A549 (cell line): ENCODE results near the gene HSD11B1L. TPM values are rescaled to one million over a fixed set of nuclear protein-coding genes. Genes with fewer than 3 reads are reported as not detected.
A peak's percentile ranks its signal among the peaks of the same experiment; 100 is the strongest.

ENCODE experiments used
- ATAC-seq, 2 experiments: fragments of 200-7000 bp in 1 of 2; fragments of >200 bp in 1 of 2; cut with Nextera tagmentation in 1 of 2; cut with Tn5 transposase in 1 of 2; 3 replicates each; pipeline versions ENCODE4 v1.8.0 to v1.9.1; 2018 to 2020; ENCODE audit warnings: mild to moderate bottlenecking in 1 of 2, moderate library complexity in 1 of 2
- CTCF ChIA-PET: fragments of 300-600 bp; sonication (Branson Sonifier 250); formaldehyde crosslinking; extraction: SDS; loops from one replicate; lab custom pipeline; 2021; ENCODE audit warnings: antibody characterized with exemption, inconsistent platforms; lab: Yijun Ruan, JAX
- POLR2A ChIA-PET: fragments of 350-600 bp; formaldehyde crosslinking; extraction: SDS; loops from one replicate; lab custom pipeline; 2021; ENCODE audit warnings: antibody characterized with exemption, inconsistent platforms; lab: Yijun Ruan, JAX
- DNase-seq, 2 experiments: peaks; one replicate each; pipeline versions ENCODE4 v3.0.0 to v3.0.0-alpha.2; 2011 to 2016; ENCODE audit warnings: low read depth in 1 of 2, low spot score in 1 of 2
- FAIRE-seq: peaks from 2 replicates; lab custom pipeline; 2011; peaks lifted over from hg19 to GRCh38; lab: Jason Lieb, UNC
- H3K27ac ChIP-seq, 2 experiments: fragments of >200 bp; sonication (Bioruptor Twin); formaldehyde crosslinking; 3 replicates each; pipeline ENCODE4 v1.5.1; 2016 to 2017
- H3K4me1 ChIP-seq: fragments of >200 bp; sonication (Bioruptor Twin); formaldehyde crosslinking; 3 replicates; pipeline ENCODE4 v1.6.1; 2016
- H3K4me2 ChIP-seq: fragments of >200 bp; sonication (Bioruptor Twin); formaldehyde crosslinking; 3 replicates; pipeline ENCODE4 v1.6.1; 2016
- H3K4me3 ChIP-seq: fragments of >200 bp; sonication (Bioruptor Twin); formaldehyde crosslinking; 3 replicates; pipeline ENCODE4 v1.5.1; 2016
- H3K9me3 ChIP-seq: fragments of >200 bp; sonication (Bioruptor Twin); formaldehyde crosslinking; 3 replicates; pipeline ENCODE4 v1.6.1; 2016
- BHLHE40 ChIP-seq: IDR thresholded peaks from 2 replicates; pipeline ENCODE4 v1.6.1; 2012; ENCODE audit warnings: low read depth, low read length, inconsistent platforms
- ESRRA ChIP-seq: fragments of 150-350 bp; IDR thresholded peaks from 2 replicates; pipeline ENCODE4 v1.6.1; 2014; ENCODE audit warnings: mild to moderate bottlenecking, low read length, borderline replicate concordance
- HEYL ChIP-seq: fragments of 250-450 bp; sonication (Bioruptor Pico); IDR thresholded peaks from 2 replicates; pipeline ENCODE4 v1.8.0; 2021; ENCODE audit warnings: mild to moderate bottlenecking, moderate library complexity
- HOXB13 ChIP-seq: fragments of 250-450 bp; sonication (Bioruptor Pico); IDR thresholded peaks from 2 replicates; pipeline ENCODE4 v1.5.0; 2020; ENCODE audit warnings: low read depth, mild to moderate bottlenecking, moderate library complexity
- HOXB5 ChIP-seq: fragments of 250-450 bp; sonication (Bioruptor Pico); IDR thresholded peaks from 2 replicates; pipeline ENCODE4 v1.5.0; 2020; ENCODE audit warnings: mild to moderate bottlenecking, moderate library complexity
- MAZ ChIP-seq: fragments of 150-350 bp; IDR thresholded peaks from 2 replicates; pipeline ENCODE4 v1.6.1; 2014; ENCODE audit warnings: antibody characterized with exemption, low read depth, low read length, borderline replicate concordance
- POLR2AphosphoS2 ChIP-seq: conservative IDR thresholded peaks from 2 replicates; pipeline ENCODE4 v1.6.1; 2012; ENCODE audit warnings: low read length, improper control_type of control experiment, inconsistent platforms
- RARB ChIP-seq: fragments of 250-450 bp; sonication (Bioruptor Pico); IDR thresholded peaks from 2 replicates; pipeline ENCODE4 v1.8.0; 2021; ENCODE audit warnings: mild to moderate bottlenecking, moderate library complexity
- RNF2 ChIP-seq: fragments of 200-600 bp; sonication (generic); IDR thresholded peaks from 2 replicates; pipeline ENCODE4 v1.6.1; 2016; ENCODE audit warnings: low read depth, mild to moderate bottlenecking, antibody characterized with exemption, moderate library complexity, borderline replicate concordance
- TFCP2L1 ChIP-seq: fragments of 250-450 bp; sonication (Bioruptor Pico); IDR thresholded peaks from 2 replicates; pipeline ENCODE4 v1.5.0; 2021; ENCODE audit warnings: mild to moderate bottlenecking
- TP53 ChIP-seq: fragments of 250-450 bp; sonication (Bioruptor Pico); IDR thresholded peaks from 2 replicates; pipeline ENCODE4 v1.5.0; 2021; ENCODE audit warnings: mild to moderate bottlenecking, moderate library complexity
- USF2 ChIP-seq: fragments of 450-650 bp; IDR thresholded peaks from 2 replicates; pipeline ENCODE4 v1.6.1; 2014; ENCODE audit warnings: antibody characterized with exemption
- ZFP36 ChIP-seq: fragments of 450-650 bp; IDR thresholded peaks from 2 replicates; pipeline ENCODE4 v1.6.1; 2014; ENCODE audit warnings: borderline replicate concordance; ENCODE audit not compliant: partially characterized antibody
- WGBS: methylation state at CpG from one replicate; pipeline ENCODE4 v1.1.6; 2017; ENCODE audit errors: missing lambda C conversion rate; 5-methylcytosine and 5-hydroxymethylcytosine counted together
- polyA plus RNA-seq, 4 experiments: library from polyadenylated mRNA; depleted of rRNA in 3 of 4; stranded (reverse); fragments of >200 nt; fragmentation: RNase III in 1 of 4; extraction: RNeasy Plus Mini Kit Qiagen cat#74134 plus additional on column Dnase treatment in 1 of 4; gene quantifications; 2 replicates in 3 of 4; 3 replicates in 1 of 4; pipeline ENCODE4 v1.2.3, GENCODE V29; 2011 to 2017
- TF ChIP-seq, protein P1 (sequence below): fragments of 250-450 bp; sonication (Bioruptor Pico); IDR thresholded peaks from 2 replicates; pipeline ENCODE4 v1.5.0; 2021; ENCODE audit warnings: mild to moderate bottlenecking, moderate library complexity, borderline replicate concordance
- TF ChIP-seq, protein P2 (sequence below): fragments of 150-350 bp; IDR thresholded peaks from 2 replicates; pipeline ENCODE4 v1.6.1; 2014; ENCODE audit warnings: low read depth, mild to moderate bottlenecking, low read length
- TF ChIP-seq, protein P3 (sequence below): IDR thresholded peaks from 2 replicates; pipeline ENCODE4 v1.6.1; 2012

HSD11B1L gene
- polyA plus RNA-seq, 2 of the 4 experiments (the other 2 are of a cell fraction), result 2.8 to 4.8 TPM

DNA sequence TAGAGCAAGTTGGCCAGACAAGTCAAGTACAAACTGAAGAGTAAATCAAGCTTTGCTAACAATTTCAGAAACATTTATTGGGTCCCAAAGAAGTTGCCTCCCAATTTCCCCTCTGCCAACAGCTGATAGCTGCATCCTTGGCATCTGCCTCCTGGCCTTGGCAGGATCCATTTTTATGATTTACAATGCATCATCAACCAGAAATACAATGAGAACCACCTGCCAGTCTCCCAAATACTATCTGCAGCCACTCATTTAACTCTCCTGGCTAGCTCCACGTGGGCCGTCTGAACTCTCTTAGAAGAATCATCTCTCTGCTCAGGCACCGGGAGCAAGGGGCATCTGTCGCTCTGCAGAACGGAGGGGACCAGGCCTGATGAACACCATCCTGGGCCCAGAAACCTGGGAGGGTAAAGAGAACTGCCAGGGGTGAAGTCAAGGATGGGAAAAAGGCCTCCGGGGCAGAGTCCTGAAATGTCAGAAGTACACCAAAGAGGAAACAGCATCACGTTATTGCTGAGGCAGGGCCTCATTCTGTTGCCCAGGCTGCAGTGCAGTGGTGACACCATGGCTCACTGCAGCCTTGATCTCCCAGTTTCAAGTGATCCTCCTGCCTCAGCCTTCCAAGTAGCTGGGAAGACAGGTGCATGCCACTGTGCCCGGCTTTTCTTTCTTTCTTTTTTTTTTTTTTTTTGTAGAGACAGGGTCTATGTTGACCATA is 36.5 kb downstream of the HSD11B1L start:
- ChIA-PET POLR2A (interaction anchor here (1.3 to 3.7 kb wide), 2 partner anchors 27 to 73 kb away, joined by 3 to 45 read pairs; partner anchors contain the start of genes DUS3L and RPL36), CTCF (interaction anchor here (1.8 kb wide), 1 partner anchor 30 kb away, joined by 8 read pairs; no protein-coding TSS in a partner anchor)
- peak overlapping the region; percentile 92 for H3K4me2 ChIP-seq
- TF ChIP-seq TP53 (CRISPR knock-in tag), result no peak
- TF ChIP-seq BHLHE40, result no peak
- no peak for TF ChIP-seq HOXB13 (CRISPR knock-in tag)
- no peak for TF ChIP-seq HEYL (CRISPR knock-in tag)
- TF ChIP-seq RNF2, result no peak
- TF ChIP-seq HOXB5 (CRISPR knock-in tag), result no peak
- no peak for TF ChIP-seq POLR2AphosphoS2
- no peak for TF ChIP-seq RARB (CRISPR knock-in tag)
- no peak for TF ChIP-seq ZFP36
- TF ChIP-seq, protein P1, sequence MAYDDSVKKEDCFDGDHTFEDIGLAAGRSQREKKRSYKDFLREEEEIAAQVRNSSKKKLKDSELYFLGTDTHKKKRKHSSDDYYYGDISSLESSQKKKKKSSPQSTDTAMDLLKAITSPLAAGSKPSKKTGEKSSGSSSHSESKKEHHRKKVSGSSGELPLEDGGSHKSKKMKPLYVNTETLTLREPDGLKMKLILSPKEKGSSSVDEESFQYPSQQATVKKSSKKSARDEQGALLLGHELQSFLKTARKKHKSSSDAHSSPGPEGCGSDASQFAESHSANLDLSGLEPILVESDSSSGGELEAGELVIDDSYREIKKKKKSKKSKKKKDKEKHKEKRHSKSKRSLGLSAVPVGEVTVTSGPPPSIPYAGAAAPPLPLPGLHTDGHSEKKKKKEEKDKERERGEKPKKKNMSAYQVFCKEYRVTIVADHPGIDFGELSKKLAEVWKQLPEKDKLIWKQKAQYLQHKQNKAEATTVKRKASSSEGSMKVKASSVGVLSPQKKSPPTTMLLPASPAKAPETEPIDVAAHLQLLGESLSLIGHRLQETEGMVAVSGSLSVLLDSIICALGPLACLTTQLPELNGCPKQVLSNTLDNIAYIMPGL (CRISPR knock-in tag), result no peak
- TF ChIP-seq, protein P2, sequence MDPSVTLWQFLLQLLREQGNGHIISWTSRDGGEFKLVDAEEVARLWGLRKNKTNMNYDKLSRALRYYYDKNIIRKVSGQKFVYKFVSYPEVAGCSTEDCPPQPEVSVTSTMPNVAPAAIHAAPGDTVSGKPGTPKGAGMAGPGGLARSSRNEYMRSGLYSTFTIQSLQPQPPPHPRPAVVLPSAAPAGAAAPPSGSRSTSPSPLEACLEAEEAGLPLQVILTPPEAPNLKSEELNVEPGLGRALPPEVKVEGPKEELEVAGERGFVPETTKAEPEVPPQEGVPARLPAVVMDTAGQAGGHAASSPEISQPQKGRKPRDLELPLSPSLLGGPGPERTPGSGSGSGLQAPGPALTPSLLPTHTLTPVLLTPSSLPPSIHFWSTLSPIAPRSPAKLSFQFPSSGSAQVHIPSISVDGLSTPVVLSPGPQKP, result no peak
- TF ChIP-seq USF2, result no peak
- no peak for TF ChIP-seq TFCP2L1 (CRISPR knock-in tag)
- peaks cover 11% of the 10 kb centered on the region; the same call in 2 of the 3 replicates for H3K4me1 ChIP-seq
- peak overlapping the region; percentile 97 to 100; a peak in 5 of 6 replicates for H3K27ac ChIP-seq
- 86% methylated on average over 8 of the region's 8 CpGs for WGBS
- DNase-seq (no peak), FAIRE-seq (no peak), ATAC-seq (no peak)
- no peaks in the 10 kb centered on the region for H3K9me3 ChIP-seq
- H3K4me3 ChIP-seq, result peak overlapping the region; percentile 100; the same call in 2 of the 3 replicates

DNA sequence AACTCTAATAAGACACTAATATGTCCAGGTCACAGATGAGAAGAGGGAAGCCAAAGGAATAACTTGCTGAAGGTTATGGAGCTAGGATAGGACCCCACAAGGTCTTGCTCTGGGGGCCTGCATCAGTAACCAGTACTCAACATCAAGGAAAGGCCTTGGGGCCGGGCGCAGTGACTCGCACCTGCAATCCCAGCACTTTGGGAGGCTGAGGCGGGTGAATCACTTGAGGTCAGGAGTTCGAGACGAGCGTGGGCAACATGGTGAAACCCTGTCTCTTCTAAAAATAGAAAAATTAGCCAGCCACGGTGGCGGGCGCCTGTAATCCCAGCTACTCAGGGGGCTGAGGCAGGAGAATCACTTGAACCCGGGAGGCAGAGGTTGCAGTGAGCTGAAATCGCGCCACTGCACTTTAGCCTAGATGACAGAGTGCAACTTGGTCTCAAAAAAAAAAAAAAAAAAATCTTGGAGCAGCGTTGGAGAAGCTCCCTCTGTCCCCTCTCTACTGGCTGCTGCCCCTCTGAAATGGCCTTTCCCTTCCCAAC is 37.3 kb downstream of the HSD11B1L start:
- CTCF ChIA-PET, result interaction anchor here (0.6 to 1.8 kb wide), 4 partner anchors 14 to 31 kb away, joined by 3 to 8 read pairs (median 4); no protein-coding TSS in a partner anchor
- Histone ChIP-seq H3K4me2 (peak overlapping the region; percentile 92), H3K27ac (peak overlapping the region; percentile 97 to 100), H3K4me1 (peaks cover 11% of the 10 kb centered on the region; the same call in 2 of the 3 replicates), H3K9me3 (no peaks in the 10 kb centered on the region), H3K4me3 (peak overlapping the region; percentile 100)
- POLR2A ChIA-PET, result interaction anchor here (1.0 to 3.7 kb wide), 4 partner anchors 13 to 73 kb away, joined by 3 to 45 read pairs (median 4); partner anchors contain the start of genes DUS3L and RPL36
- ATAC-seq (no peak), DNase-seq (no peak), FAIRE-seq (no peak)
- TF ChIP-seq TP53 (CRISPR knock-in tag) (no peak), MAZ (no peak), ESRRA (no peak)
- TF ChIP-seq, protein P3, sequence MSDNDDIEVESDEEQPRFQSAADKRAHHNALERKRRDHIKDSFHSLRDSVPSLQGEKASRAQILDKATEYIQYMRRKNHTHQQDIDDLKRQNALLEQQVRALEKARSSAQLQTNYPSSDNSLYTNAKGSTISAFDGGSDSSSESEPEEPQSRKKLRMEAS, result no peak
- WGBS, result 43% methylated on average over 14 of the region's 14 CpGs
